ENCODE results near the gene ADARB1. TPM values are rescaled to one million over a fixed set of nuclear protein-coding genes. Genes with fewer than 3 reads are reported as not detected.

Gene ADARB1
- total and polyA plus RNA-seq, 12 donors, result 7.2 to 21.6 (median 16.1) TPM

GRCh38 chr21:45266518-45267389 is 192.4 kb downstream of the ADARB1 start:
- Histone ChIP-seq H3K36me3 (replicated peaks in 1 of 2) (peaks cover 0 to 65% of the 10 kb centered on the region in 2 donors), H3K4me3 (no peak overlapping the region), H3K4me1 (replicated peaks in 1 of 2) (no peaks in the 10 kb centered on the region), H3K27ac (no peak overlapping the region), H3K27me3 (no peaks in the 10 kb centered on the region), H3K9me3 (replicated peaks in 1 of 3) (peaks cover 0 to 7% (median 0%) of the 10 kb centered on the region in 3 donors)
- WGBS, 4 donors, result 89 to 93% (median 90%) methylated on average over 33 to 41 of the region's 41 CpGs
- peak in 2 of 7 donors; percentile 6 to 50 for DNase-seq
- TF ChIP-seq CTCF (IDR thresholded peaks at IDR 0.05), result no peak
- no peak for TF ChIP-seq POLR2A (IDR thresholded peaks at IDR 0.05)
- intact Hi-C loops (cut with DNase I), result no loop called here

GRCh38 chr21:45267390-45267760 is 193.0 kb downstream of the ADARB1 start:
- peak in 2 of 7 donors; percentile 8 to 48 for DNase-seq
- Histone ChIP-seq H3K36me3 (replicated peaks in 1 of 2) (peaks cover 0 to 68% of the 10 kb centered on the region in 2 donors), H3K4me3 (no peak overlapping the region), H3K27ac (no peak overlapping the region), H3K4me1 (replicated peaks in 1 of 2) (no peaks in the 10 kb centered on the region), H3K27me3 (no peaks in the 10 kb centered on the region), H3K9me3 (replicated peaks in 1 of 3) (peaks cover 0 to 13% (median 0%) of the 10 kb centered on the region in 3 donors)
- intact Hi-C loops (cut with DNase I), result no loop called here
- TF ChIP-seq POLR2A (IDR thresholded peaks at IDR 0.05) (no peak), CTCF (IDR thresholded peaks at IDR 0.05) (no peak)
- WGBS, 4 donors, result 93 to 96% (median 96%) methylated on average over 16 of the region's 16 CpGs

GRCh38 chr21:45269861-45270260 is 195.5 kb downstream of the ADARB1 start:
- intact Hi-C loops (cut with DNase I), result no loop called here
- TF ChIP-seq POLR2A (IDR thresholded peaks at IDR 0.05) (no peak), CTCF (IDR thresholded peaks at IDR 0.05) (no peak)
- no peak overlapping the region for H3K4me3 ChIP-seq
- H3K9me3 ChIP-seq (replicated peaks in 1 of 3), result peaks cover 0 to 18% (median 0%) of the 10 kb centered on the region in 3 donors
- peaks cover 0 to 58% of the 10 kb centered on the region in 2 donors for H3K36me3 ChIP-seq (replicated peaks in 1 of 2)
- 96 to 98% (median 96%) methylated on average over 13 of the region's 13 CpGs for WGBS, 4 donors
- no peaks in the 10 kb centered on the region for H3K4me1 ChIP-seq (replicated peaks in 1 of 2)
- no peaks in the 10 kb centered on the region for H3K27me3 ChIP-seq
- peak in 3 of 7 donors; percentile 10 to 45 (median 13) for DNase-seq
- no peak overlapping the region for H3K27ac ChIP-seq

- Histone ChIP-seq H3K9me3 (replicated peaks in 1 of 3) (peaks cover 0 to 18% (median 0%) of the 10 kb centered on the region in 3 donors), H3K4me1 (replicated peaks in 1 of 2) (no peaks in the 10 kb centered on the region), H3K36me3 (replicated peaks in 1 of 2) (peaks cover 0 to 58% of the 10 kb centered on the region in 2 donors), H3K27me3 (no peaks in the 10 kb centered on the region), H3K27ac (no peak overlapping the region), H3K4me3 (no peak overlapping the region)
- peak in 2 of 7 donors; percentile 7 to 45 for DNase-seq
- no peak for TF ChIP-seq CTCF (IDR thresholded peaks at IDR 0.05)
- no peak for TF ChIP-seq POLR2A (IDR thresholded peaks at IDR 0.05)
- intact Hi-C loops (cut with DNase I), result no loop called here
- 97 to 99% (median 98%) methylated on average over 12 to 13 of the region's 13 CpGs for WGBS, 4 donors
Observed at GRCh38 chr21:45270306-45270821, 196.0 kb downstream of the ADARB1 start.
